ENCODE results near the gene ERCC6L2. TPM values are rescaled to one million over a fixed set of nuclear protein-coding genes. Genes with fewer than 3 reads are reported as not detected.

The ERCC6L2 gene
- polyA plus RNA-seq, 1 of the 3 experiments (the other 2 are of a cell fraction): 10.0 TPM

DNA sequence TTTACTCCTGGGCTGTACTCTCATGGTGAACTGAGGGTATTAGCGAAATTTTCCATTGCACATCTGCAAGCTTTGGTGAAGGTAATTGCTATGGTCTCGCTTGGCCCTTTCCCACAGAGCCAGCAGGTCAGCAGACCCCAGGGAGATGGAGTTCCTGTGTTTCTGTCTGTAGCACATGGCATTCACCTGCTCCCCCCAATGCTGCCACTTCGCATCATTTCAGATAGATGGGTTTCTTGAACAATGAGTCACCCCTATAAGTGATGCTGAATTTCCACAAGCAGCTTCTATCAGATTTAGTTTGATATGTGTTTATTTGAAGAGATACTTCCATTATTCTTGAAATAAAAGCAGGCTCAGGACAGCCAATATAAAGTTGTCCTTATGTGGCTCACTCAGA, 117.8 kb downstream of the ERCC6L2 start (continued):
- TF ChIP-seq FOSL2 (IDR thresholded peaks at IDR 0.05; ENCODE audit: borderline replicate concordance, low read depth): no peak
- no peak for TF ChIP-seq USF2 (IDR thresholded peaks at IDR 0.05; ENCODE audit: borderline replicate concordance, low read depth, low read length)
- TF ChIP-seq ELF1 (IDR thresholded peaks at IDR 0.05): no peak

DNA sequence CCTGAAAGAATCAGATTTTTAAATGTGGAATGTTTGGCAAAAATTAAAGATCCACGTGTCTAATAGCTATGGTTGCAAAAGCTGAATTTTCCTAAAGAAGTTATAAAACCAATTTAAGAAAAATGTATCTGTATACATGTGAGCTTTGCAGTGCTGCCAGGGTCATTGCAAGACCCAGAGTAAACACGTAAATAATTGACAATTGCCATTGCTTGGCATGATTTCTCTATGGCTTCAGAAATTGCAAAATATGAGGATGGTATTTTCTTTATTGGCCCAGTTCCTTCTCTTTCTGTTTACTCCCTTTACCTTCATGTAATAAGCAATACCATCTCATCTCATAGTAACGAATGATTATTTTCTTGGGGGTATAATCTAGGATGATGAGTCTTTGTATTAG, 123.9 kb downstream of the ERCC6L2 start:
- H3K79me2 ChIP-seq (ENCODE audit: insufficient read depth): no peaks in the 10 kb centered on the region
- no peaks in the 10 kb centered on the region for H4K20me1 ChIP-seq (ENCODE audit: insufficient read depth)
- no peak overlapping the region for H2AFZ ChIP-seq (ENCODE audit: low read depth)
- no peaks in the 10 kb centered on the region for H3K27me3 ChIP-seq (ENCODE audit: insufficient read depth)
- no peaks in the 10 kb centered on the region for H3F3A ChIP-seq (replicated peaks; ENCODE audit: insufficient read depth)
- 98% methylated on average over 3 of the region's 3 CpGs for WGBS (ENCODE audit: low lambda C conversion rate)
- ChIA-PET CTCF (no interaction called here), POLR2A (no interaction called here)
- no peaks in the 10 kb centered on the region; a peak in 1 of 4 replicates for H3K4me1 ChIP-seq (ENCODE audit: control insufficient read depth in 1 of 2, insufficient read depth in 2 of 2, low read depth in 1 of 2, low read length in 1 of 2)
- DNase-seq: no peak
- no peak overlapping the region for H3K27ac ChIP-seq (ENCODE audit: low read depth in 2 of 2, low read length in 1 of 2)
- peaks cover 18 to 22% of the 10 kb centered on the region in 2 experiments for H3K36me3 ChIP-seq (replicated peaks in 1 of 2; ENCODE audit: control insufficient read depth in 1 of 2, insufficient read depth in 2 of 2, low read length in 1 of 2)
- no peak overlapping the region for H3K9ac ChIP-seq
- TF ChIP-seq IRF3 (IDR thresholded peaks at IDR 0.05; ENCODE audit: low read depth, low read length): no peak
- no peak for TF ChIP-seq JUND (IDR thresholded peaks at IDR 0.05)
- no peak for TF ChIP-seq MXI1 (IDR thresholded peaks at IDR 0.05; ENCODE audit: low read depth, low read length)
- TF ChIP-seq GABPA (IDR thresholded peaks at IDR 0.05; ENCODE audit: low read depth): no peak
- no peak for TF ChIP-seq YY1 (IDR thresholded peaks at IDR 0.05; ENCODE audit: low read depth)
- H3K4me3 ChIP-seq (ENCODE audit: low read depth in 2 of 2, low read length in 1 of 2): no peak overlapping the region
- H3K9me3 ChIP-seq: no peaks in the 10 kb centered on the region
- no peaks in the 10 kb centered on the region for H3K9me2 ChIP-seq
- H3K4me2 ChIP-seq: no peak overlapping the region

GRCh38 chr9:96004379-96004778, 128.9 kb downstream of the ERCC6L2 start:
- H3F3A ChIP-seq (replicated peaks; ENCODE audit: insufficient read depth): no peaks in the 10 kb centered on the region
- no peak for TF ChIP-seq NRF1 (IDR thresholded peaks at IDR 0.05; ENCODE audit: low read depth, low read length)
- no peak for TF ChIP-seq CHD2 (IDR thresholded peaks at IDR 0.05; ENCODE audit: low read length, partially characterized antibody)
- no peaks in the 10 kb centered on the region for H3K9me3 ChIP-seq
- no peaks in the 10 kb centered on the region for H3K79me2 ChIP-seq (ENCODE audit: insufficient read depth)
- no peak overlapping the region for H3K9ac ChIP-seq
- H3K27me3 ChIP-seq (ENCODE audit: insufficient read depth): no peaks in the 10 kb centered on the region
- no peak overlapping the region for H3K27ac ChIP-seq (ENCODE audit: low read depth in 2 of 2, low read length in 1 of 2)
- WGBS (ENCODE audit: low lambda C conversion rate): 85% methylated on average over 2 of the region's 2 CpGs
- H3K4me1 ChIP-seq (ENCODE audit: control insufficient read depth in 1 of 2, insufficient read depth in 2 of 2, low read depth in 1 of 2, low read length in 1 of 2): no peaks in the 10 kb centered on the region
- DNase-seq: no peak
- ChIA-PET CTCF (no interaction called here), POLR2A (no interaction called here)
- no peak overlapping the region for H2AFZ ChIP-seq (ENCODE audit: low read depth)
- no peaks in the 10 kb centered on the region for H3K9me2 ChIP-seq
- H3K36me3 ChIP-seq (replicated peaks in 1 of 2; ENCODE audit: control insufficient read depth in 1 of 2, insufficient read depth in 2 of 2, low read length in 1 of 2): peaks cover 16 to 38% of the 10 kb centered on the region in 2 experiments
- H4K20me1 ChIP-seq (ENCODE audit: insufficient read depth): no peaks in the 10 kb centered on the region
- no peak overlapping the region for H3K4me3 ChIP-seq (ENCODE audit: low read depth in 2 of 2, low read length in 1 of 2)
- H3K4me2 ChIP-seq: no peak overlapping the region

All from SK-N-SH (cell line).